WTC11 (cell line): ENCODE measurements around the gene DESI2.

Experiments used
- ELF4 ChIP-seq: sonication (generic); formaldehyde crosslinking; IDR thresholded peaks from 2 replicates; pipeline ENCODE4 v1.8.1; 2022; ENCODE audit warnings: low read depth, mild to moderate bottlenecking, moderate library complexity, missing genetic modification reagents
- ESRRA ChIP-seq: sonication (generic); formaldehyde crosslinking; IDR thresholded peaks from 2 replicates; pipeline ENCODE4 v1.8.1; 2022; ENCODE audit warnings: mild to moderate bottlenecking, missing genetic modification reagents, borderline replicate concordance
- NR1H2 ChIP-seq: sonication (generic); formaldehyde crosslinking; IDR thresholded peaks from 2 replicates; pipeline ENCODE4 v1.9.0; 2021; ENCODE audit warnings: mild to moderate bottlenecking, moderate library complexity, missing genetic modification reagents
- ZBTB21 ChIP-seq: sonication (generic); formaldehyde crosslinking; IDR thresholded peaks from 2 replicates; pipeline ENCODE4 v1.8.1; 2023; ENCODE audit warnings: mild to moderate bottlenecking, missing genetic modification reagents, borderline replicate concordance
- ZNF423 ChIP-seq: fragments of 250-450 bp; sonication (Bioruptor Pico); IDR thresholded peaks from 2 replicates; pipeline ENCODE4 v2.1.2; 2022; ENCODE audit warnings: mild to moderate bottlenecking, moderate library complexity
- TF ChIP-seq, protein P1 (sequence below): sonication (generic); formaldehyde crosslinking; IDR thresholded peaks from 2 replicates; pipeline ENCODE4 v1.8.1; 2022; ENCODE audit warnings: missing genetic modification reagents, borderline replicate concordance
- TF ChIP-seq, protein P2 (sequence below): fragments of 200-600 bp; IDR thresholded peaks from 2 replicates; pipeline ENCODE4 v1.8.0; 2022; ENCODE audit warnings: antibody characterized with exemption
- TF ChIP-seq, protein P3 (sequence below): sonication (generic); formaldehyde crosslinking; IDR thresholded peaks from 2 replicates; pipeline ENCODE4 v1.8.0; 2022; ENCODE audit warnings: mild to moderate bottlenecking, missing genetic modification reagents
- TF ChIP-seq, protein P4 (sequence below): sonication (generic); formaldehyde crosslinking; IDR thresholded peaks from 2 replicates; pipeline ENCODE4 v1.8.1; 2023; ENCODE audit warnings: mild to moderate bottlenecking, missing genetic modification reagents, moderate library complexity
- TF ChIP-seq, protein P5 (sequence below): sonication (generic); formaldehyde crosslinking; IDR thresholded peaks from 2 replicates; pipeline ENCODE4 v1.8.0; 2022; ENCODE audit warnings: mild to moderate bottlenecking, missing genetic modification reagents
- TF ChIP-seq, protein P6 (sequence below): sonication (generic); formaldehyde crosslinking; IDR thresholded peaks from 2 replicates; pipeline ENCODE4 v1.8.0; 2023; ENCODE audit warnings: missing genetic modification reagents, mild to moderate bottlenecking, borderline replicate concordance

DNA sequence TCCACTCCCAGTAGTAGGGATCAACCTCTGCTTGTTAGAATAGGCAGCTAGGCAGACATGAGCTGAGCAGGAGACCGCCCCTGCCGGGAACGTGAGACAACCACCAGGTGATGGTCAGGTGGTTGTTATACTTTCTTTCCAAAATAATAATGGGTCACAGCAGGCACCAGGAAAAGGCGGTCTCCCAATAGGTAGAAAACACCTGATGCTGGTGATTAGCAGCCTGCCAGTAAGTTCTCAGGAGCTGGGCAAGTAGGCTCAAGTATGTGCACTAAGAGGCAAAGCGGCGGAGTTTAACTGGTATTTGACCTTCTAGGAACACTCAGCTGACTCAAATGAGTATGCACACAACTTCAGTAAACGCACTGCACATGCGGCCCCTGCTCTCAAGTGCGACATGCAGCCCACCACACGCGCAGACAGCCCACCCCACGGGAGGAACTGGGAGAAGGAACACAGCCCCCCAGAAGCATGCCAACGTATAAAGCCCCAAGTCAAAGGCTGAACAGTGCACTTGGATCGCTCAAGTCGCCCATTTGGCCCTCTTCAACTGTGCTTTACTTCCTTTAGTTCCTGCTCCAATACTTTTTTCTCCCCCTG, 80.0 kb downstream of the DESI2 start:
- TF ChIP-seq, protein P1, sequence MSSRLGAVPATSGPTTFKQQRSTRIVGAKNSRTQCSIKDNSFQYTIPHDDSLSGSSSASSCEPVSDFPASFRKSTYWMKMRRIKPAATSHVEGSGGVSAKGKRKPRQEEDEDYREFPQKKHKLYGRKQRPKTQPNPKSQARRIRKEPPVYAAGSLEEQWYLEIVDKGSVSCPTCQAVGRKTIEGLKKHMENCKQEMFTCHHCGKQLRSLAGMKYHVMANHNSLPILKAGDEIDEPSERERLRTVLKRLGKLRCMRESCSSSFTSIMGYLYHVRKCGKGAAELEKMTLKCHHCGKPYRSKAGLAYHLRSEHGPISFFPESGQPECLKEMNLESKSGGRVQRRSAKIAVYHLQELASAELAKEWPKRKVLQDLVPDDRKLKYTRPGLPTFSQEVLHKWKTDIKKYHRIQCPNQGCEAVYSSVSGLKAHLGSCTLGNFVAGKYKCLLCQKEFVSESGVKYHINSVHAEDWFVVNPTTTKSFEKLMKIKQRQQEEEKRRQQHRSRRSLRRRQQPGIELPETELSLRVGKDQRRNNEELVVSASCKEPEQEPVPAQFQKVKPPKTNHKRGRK: no peak
- TF ChIP-seq NR1H2 (CRISPR knock-in tag) (no peak), ZNF423 (CRISPR knock-in tag) (no peak), ESRRA (no peak), ZBTB21 (CRISPR knock-in tag) (no peak), ELF4 (CRISPR knock-in tag) (no peak)
- TF ChIP-seq, protein P2, sequence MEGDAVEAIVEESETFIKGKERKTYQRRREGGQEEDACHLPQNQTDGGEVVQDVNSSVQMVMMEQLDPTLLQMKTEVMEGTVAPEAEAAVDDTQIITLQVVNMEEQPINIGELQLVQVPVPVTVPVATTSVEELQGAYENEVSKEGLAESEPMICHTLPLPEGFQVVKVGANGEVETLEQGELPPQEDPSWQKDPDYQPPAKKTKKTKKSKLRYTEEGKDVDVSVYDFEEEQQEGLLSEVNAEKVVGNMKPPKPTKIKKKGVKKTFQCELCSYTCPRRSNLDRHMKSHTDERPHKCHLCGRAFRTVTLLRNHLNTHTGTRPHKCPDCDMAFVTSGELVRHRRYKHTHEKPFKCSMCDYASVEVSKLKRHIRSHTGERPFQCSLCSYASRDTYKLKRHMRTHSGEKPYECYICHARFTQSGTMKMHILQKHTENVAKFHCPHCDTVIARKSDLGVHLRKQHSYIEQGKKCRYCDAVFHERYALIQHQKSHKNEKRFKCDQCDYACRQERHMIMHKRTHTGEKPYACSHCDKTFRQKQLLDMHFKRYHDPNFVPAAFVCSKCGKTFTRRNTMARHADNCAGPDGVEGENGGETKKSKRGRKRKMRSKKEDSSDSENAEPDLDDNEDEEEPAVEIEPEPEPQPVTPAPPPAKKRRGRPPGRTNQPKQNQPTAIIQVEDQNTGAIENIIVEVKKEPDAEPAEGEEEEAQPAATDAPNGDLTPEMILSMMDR: no peak
- TF ChIP-seq, protein P3, sequence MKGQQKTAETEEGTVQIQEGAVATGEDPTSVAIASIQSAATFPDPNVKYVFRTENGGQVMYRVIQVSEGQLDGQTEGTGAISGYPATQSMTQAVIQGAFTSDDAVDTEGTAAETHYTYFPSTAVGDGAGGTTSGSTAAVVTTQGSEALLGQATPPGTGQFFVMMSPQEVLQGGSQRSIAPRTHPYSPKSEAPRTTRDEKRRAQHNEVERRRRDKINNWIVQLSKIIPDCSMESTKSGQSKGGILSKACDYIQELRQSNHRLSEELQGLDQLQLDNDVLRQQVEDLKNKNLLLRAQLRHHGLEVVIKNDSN (CRISPR knock-in tag): no peak
- TF ChIP-seq, protein P4, sequence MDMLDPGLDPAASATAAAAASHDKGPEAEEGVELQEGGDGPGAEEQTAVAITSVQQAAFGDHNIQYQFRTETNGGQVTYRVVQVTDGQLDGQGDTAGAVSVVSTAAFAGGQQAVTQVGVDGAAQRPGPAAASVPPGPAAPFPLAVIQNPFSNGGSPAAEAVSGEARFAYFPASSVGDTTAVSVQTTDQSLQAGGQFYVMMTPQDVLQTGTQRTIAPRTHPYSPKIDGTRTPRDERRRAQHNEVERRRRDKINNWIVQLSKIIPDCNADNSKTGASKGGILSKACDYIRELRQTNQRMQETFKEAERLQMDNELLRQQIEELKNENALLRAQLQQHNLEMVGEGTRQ (CRISPR knock-in tag): no peak
- TF ChIP-seq, protein P5, sequence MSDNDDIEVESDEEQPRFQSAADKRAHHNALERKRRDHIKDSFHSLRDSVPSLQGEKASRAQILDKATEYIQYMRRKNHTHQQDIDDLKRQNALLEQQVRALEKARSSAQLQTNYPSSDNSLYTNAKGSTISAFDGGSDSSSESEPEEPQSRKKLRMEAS (CRISPR knock-in tag): no peak
- TF ChIP-seq, protein P6, sequence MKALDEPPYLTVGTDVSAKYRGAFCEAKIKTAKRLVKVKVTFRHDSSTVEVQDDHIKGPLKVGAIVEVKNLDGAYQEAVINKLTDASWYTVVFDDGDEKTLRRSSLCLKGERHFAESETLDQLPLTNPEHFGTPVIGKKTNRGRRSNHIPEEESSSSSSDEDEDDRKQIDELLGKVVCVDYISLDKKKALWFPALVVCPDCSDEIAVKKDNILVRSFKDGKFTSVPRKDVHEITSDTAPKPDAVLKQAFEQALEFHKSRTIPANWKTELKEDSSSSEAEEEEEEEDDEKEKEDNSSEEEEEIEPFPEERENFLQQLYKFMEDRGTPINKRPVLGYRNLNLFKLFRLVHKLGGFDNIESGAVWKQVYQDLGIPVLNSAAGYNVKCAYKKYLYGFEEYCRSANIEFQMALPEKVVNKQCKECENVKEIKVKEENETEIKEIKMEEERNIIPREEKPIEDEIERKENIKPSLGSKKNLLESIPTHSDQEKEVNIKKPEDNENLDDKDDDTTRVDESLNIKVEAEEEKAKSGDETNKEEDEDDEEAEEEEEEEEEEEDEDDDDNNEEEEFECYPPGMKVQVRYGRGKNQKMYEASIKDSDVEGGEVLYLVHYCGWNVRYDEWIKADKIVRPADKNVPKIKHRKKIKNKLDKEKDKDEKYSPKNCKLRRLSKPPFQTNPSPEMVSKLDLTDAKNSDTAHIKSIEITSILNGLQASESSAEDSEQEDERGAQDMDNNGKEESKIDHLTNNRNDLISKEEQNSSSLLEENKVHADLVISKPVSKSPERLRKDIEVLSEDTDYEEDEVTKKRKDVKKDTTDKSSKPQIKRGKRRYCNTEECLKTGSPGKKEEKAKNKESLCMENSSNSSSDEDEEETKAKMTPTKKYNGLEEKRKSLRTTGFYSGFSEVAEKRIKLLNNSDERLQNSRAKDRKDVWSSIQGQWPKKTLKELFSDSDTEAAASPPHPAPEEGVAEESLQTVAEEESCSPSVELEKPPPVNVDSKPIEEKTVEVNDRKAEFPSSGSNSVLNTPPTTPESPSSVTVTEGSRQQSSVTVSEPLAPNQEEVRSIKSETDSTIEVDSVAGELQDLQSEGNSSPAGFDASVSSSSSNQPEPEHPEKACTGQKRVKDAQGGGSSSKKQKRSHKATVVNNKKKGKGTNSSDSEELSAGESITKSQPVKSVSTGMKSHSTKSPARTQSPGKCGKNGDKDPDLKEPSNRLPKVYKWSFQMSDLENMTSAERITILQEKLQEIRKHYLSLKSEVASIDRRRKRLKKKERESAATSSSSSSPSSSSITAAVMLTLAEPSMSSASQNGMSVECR: no peak
